NCI-H748 treated with DMSO at 0.1 percent for 48 hours (cell line): ENCODE data around the gene BLTP3B.
A peak's percentile ranks its signal among the peaks of the same experiment; 100 is the strongest.

Experiments
- DNase-seq: peaks from one replicate; lab custom pipeline; 2025; lab: John Stamatoyannopoulos, UW

BLTP3B gene

DNA sequence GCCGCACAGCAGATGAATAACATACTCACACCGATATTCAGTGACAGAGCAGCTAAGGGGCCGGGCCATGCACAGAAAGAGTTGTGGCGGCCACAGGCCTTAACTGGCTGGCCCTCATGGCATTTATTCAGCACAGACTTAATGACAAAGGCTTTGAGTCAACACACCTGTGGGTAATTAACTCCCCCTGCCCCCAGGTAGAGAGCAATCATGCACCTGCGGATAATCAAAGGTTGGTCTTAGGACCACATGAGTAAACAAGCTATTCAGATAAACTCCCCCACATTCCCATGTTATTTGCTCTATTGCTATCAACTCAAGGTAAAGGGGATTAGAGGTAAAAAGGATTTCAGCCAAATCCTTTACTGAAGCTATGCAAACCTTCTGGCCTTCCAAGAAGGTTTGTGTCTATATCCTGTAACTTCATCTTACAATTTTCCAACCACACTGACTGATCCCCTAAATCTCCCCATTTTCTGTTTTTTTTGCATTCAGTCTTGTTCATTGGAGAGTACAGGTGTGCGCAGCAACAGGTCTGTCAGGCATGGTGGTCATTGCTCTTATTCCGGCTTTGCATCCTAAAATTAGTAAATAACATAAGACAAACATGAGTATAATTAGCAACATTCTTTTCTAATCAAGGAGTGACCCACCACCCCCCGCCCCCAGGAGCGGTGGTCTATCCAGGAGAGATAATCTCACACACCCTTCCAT is 16.9 kb upstream of the BLTP3B start:
- no peak for DNase-seq

GRCh38 chr12:100158535-100158934 is 15.9 kb upstream of the BLTP3B start:
- DNase-seq = no peak

GRCh38 chr12:100157427-100157821 is 14.8 kb upstream of the BLTP3B start:
- no peak for DNase-seq

DNA sequence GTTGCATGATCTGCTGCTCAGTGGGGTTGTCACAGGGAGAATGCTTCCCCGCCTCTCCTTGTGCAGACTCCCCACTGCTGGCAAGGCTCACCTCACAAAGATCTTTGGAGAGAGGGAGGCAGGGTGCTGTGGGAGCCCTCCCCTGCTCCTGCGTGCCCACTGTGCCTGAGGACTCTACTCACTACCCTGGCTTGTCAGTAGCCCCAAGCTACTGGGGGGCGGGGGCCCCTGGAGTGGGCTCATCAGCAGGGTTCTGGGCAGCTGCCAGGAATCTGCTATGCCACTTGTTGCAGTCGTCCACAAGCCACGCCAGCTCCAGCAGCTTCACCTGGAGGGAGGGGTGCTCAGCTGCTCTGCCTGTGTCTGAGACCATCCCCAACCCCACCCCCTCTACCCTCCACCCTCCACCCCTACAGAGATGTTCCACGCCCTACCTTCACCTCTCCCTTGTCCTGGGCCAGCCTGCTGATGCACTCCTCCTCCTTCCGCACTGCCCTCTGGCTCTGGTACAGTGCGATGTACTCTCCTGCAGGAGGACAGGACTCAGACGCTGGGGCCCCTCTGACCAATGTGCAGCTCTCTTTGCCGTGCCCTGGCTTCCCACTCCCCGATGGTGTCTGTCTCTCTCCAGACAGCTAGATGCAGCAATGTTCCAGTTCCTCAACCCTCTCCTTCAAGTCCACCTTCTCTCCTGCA is 14.2 kb upstream of the BLTP3B start:
- no peak for DNase-seq

DNA sequence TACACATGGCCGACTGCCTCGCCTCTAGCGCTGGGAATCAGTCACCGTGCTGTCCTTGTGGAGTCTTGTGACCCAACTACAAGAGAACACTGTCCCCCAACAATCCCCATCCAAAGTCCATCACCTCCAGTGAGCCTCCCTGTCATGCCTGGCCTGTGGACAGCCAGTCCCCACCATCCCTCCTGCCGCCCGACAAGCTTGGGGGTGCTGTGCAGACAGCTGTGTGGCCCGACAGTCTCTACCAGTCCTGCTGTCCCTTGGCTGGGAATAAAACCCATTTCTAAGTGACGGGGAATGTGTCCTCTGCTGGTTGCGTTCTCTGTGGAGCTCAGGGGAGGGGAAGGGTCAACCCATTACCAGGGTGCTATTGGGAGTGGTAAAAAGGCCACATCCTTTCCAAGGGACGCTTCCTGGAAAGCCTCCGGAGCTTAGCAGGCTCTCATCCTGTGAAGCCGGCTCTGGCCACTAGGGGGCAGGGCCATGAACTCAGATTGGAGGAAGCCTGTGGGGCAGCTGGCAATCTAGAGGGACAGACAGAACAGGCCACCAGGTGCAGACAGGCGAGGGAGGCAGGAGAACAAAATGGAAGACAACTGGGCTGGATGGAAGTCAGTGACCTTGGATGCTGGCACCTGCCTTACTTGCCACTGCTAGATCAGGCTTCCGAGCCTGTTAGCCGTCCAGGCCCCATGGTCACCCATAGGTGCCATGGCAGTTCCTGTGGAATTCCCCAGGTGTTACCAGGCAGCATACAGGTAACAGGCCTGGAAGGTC is 12.0 kb upstream of the BLTP3B start:
- peak; percentile 20 for DNase-seq

DNA sequence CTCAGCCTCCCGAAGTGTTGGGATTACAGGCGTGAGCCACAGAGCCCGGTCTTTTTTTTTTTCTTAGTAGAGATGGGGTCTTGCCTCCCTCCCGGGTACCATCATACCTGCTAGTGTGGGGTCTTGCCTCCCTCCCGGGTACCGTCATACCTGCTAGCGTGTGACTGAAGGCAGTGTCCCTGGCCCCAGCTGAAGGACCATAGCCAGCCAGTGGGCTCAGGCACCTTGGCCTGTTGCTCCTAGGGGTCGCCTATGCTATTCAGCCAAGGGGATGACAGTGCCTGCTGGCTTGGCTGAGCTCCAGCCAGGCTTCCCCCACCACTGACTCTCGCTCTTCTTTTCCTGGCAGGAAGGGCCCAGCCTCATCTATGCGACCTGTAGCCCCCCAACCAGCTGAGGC is 10.5 kb upstream of the BLTP3B start:
- DNase-seq = no peak

DNA sequence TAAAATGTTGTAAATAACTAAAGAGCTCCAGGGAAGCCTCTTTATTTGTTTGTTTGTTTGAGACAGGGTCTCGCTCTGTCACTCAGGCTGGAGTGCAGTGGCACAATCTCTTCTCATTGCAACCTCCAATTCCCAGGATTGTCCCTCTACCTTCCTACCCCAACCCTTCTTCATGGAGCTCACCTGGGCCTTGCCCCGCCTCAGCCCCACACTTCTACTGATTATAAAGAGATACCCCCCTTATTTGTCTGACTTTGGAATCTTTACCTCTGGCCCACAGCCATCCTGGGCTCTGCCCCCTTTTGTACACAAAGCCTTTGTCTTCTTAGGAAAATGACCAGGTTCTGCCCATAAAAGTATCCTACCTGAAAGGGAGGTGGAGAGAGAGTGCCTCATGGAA is 9.1 kb upstream of the BLTP3B start:
- no peak for DNase-seq

GRCh38 chr12:100146252-100146651 is 3.6 kb upstream of the BLTP3B start:
- no peak for DNase-seq

DNA sequence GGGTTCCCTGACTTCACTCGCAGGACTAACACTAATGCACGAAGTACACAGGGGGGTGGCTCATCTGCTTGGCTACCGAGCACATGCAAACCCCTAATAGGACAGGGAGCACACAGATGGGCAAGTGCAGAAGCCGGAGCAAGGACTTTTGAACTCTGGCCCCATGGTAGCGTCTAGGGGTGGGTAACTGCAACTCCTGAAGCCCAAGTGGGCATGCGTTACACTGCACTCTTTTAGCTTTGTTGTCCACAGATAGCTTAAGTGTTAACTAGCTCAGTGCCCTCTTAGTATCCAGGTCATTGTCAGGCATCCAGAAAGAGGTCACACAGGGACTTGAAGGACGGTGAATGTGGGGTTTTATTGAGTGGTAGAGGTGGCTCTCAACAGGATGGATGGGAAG is 3.0 kb upstream of the BLTP3B start:
- DNase-seq = no peak

- DNase-seq = peak; percentile 51
Observed at GRCh38 chr12:100141998-100142850, 450 bp downstream of the BLTP3B start.

DNA sequence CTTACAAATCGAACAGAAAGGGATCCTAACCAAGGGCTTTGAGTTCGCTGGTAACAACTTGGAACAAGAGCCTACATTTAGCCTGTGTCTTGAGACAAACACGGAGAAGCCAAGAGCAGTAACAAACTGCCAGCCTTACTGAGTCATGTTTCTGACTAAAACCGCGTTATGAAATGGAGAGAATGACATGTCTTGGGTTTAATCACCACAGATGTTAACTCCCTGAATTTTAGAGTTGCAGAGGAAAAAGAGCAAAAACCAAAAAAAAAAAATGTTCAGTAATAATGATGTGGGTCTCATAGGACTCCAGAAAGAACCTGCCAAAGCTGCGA is 1.0 kb downstream of the BLTP3B start:
- no peak for DNase-seq

GRCh38 chr12:100138803-100139098 is 3.9 kb downstream of the BLTP3B start:
- DNase-seq = no peak

GRCh38 chr12:100138048-100138802 is 4.4 kb downstream of the BLTP3B start:
- no peak for DNase-seq

DNA sequence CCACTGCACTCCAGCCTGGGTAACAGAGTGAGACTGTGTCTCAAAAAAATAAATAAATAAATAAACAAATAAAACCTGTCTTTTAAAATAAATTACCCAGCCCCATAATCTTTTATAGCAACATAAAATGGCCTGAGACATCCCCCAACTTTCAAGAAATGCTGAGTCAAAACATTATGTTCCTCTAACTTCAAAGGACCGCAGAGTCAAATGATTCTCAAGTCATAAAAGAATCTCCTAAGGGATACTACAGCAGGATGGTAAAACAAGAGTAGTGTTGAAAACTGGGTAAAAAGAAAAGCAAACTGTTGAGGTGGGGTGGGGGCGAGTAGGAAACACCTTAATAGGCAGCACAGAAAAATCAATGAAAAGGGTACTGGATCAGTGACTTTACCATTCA is 9.5 kb downstream of the BLTP3B start:
- DNase-seq = no peak

DNA sequence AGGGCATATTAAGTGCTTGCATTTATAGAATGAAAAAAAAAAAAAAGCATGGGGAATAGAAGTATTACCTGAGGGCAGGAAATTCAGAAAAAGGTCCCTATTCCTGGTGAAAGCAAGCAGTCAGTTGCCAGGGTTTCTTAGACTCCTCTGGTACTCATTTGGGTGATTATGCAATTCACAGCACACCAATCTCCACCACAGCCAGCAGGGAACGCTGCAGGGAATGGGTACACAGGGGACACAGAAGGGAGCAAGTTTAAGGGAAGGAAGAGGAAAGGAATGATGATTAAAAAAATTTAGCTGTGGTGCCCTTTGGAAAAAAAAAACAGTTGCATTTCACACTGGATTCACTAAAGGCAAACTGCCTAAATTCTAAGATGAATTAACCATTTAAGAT is 14.2 kb downstream of the BLTP3B start:
- no peak for DNase-seq

GRCh38 chr12:100127766-100128511 is 14.7 kb downstream of the BLTP3B start:
- DNase-seq = no peak

DNA sequence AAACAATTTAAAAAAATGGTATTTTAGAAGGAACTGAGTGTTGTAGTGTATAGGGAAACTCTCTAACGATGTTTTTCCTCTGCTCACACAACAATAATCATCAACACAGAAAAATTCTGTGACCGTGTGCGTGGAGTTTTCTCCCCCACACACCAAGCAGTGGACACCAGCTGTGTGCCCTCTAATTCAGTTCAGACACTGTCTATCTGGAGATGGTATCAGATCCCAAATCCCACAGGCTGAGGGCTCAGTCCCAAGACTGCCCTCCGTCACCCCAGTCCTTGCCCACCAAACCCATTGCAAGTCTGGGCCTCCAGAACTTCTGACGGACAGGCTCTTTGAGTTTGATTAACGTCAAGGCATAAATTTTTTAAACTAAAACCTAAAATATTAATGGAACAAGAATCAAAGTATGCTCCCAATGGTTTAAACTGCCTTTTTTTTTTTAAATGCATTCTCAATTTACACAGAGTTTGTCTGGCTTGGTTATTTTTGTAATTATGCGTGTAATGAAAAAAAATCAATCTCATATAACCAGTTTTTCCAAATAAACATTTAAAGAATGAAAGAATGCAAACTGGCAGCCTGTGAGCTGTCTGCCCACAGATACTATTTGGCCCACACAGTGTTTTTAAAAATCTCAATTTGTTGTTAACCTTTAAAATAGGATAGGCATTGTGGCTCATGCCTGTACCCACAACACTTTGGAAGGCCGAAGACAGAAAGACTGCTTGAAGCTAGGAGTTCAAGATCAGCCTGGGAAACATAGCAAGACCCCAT is 19.2 kb downstream of the BLTP3B start:
- DNase-seq = no peak

DNA sequence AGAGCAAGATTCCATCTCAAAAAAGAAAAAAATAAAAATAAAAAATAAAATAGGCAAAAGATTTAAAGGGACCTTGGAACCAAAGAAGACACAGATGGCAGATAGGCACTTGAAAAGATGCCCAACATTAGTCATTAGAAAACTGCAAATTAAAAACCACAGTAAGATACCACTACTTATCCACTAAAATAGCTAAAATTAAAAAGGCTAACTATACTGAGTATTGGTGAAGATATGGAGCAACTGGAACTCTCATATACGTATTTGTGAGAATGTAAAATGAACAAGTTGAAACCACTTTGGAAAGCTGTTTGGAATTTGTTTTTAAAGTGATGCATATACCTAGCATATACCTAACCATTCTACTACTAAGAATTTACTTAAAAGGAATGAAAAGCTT is 22.3 kb downstream of the BLTP3B start:
- no peak for DNase-seq

GRCh38 chr12:100115291-100115690 is 27.4 kb downstream of the BLTP3B start:
- no peak for DNase-seq

GRCh38 chr12:100114574-100114973 is 28.1 kb downstream of the BLTP3B start:
- no peak for DNase-seq
